ENCODE measurements around the gene PKN3. TPM values are rescaled to one million over a fixed set of nuclear protein-coding genes. Genes with fewer than 3 reads are reported as not detected.

Gene PKN3
- total RNA-seq, 4 donors from 2014 or later, result 1.9 to 20.1 (median 5.8) TPM

GRCh38 chr9:128677794-128678193, 24.5 kb upstream of the PKN3 start:
- Histone ChIP-seq H3K4me1 (peaks cover 0 to 5% (median under 1%) of the 10 kb centered on the region in 4 donors), H3K27ac (no peak overlapping the region), H3K4me3 (no peak overlapping the region), H3K36me3 (no peaks in the 10 kb centered on the region), H3K27me3 (no peaks in the 10 kb centered on the region), H3K9me3 (no peaks in the 10 kb centered on the region)
- intact Hi-C loops (cut with DNase I; ENCODE audit: low total_unique reads), result no loop called here
- DNase-seq, result no peak
- TF ChIP-seq CTCF (IDR thresholded peaks at IDR 0.05) (no peak), EP300 (IDR thresholded peaks at IDR 0.05; ENCODE audit: low read depth) (no peak), POLR2AphosphoS5 (IDR thresholded peaks at IDR 0.05) (no peak), POLR2A (IDR thresholded peaks at IDR 0.05) (no peak)
- WGBS, 2 donors (ENCODE audit: low coverage in 1 of 2), result 87 to 89% methylated on average over 10 of the region's 10 CpGs
- in situ Hi-C loops (cut with MboI; ENCODE audit: low pct_ligation_motif_present in 1 of 4, low pct_unique_long_range_greater_than_20kb in 1 of 4, low sequenced_read_pairs in 3 of 4), result no loop called here

- peaks cover 18 to 51% (median 37%) of the 10 kb centered on the region in 4 donors for H3K4me1 ChIP-seq
Measured at GRCh38 chr9:128683340-128684064, 18.8 kb upstream of the PKN3 start.

GRCh38 chr9:128684065-128684324, 18.3 kb upstream of the PKN3 start:
- 0% methylated on average over 3 of the region's 3 CpGs; no CpG with 5 or more reads in 1 of the 2 donors for WGBS, 2 donors (ENCODE audit: low coverage in 1 of 2)

More at GRCh38 chr9:128683340-128684064, 18.8 kb upstream of the PKN3 start:
- 0 to 9% methylated on average over 4 to 21 of the region's 21 CpGs for WGBS, 2 donors (ENCODE audit: low coverage in 1 of 2)
- no peaks in the 10 kb centered on the region for H3K36me3 ChIP-seq
- peak overlapping the region; percentile 52 to 66 (median 58) for H3K4me3 ChIP-seq
- H3K27ac ChIP-seq, result peak overlapping the region; percentile 87 to 91 (median 90)
- TF ChIP-seq EP300 (IDR thresholded peaks at IDR 0.05; ENCODE audit: low read depth) (no peak), POLR2AphosphoS5 (IDR thresholded peaks at IDR 0.05) (peak in 2 of 3 donors; percentile 12 to 34)
- no peaks in the 10 kb centered on the region for H3K9me3 ChIP-seq
- no peaks in the 10 kb centered on the region for H3K27me3 ChIP-seq
- DNase-seq, result peak; percentile 77
- intact Hi-C loops (cut with DNase I; ENCODE audit: low total_unique reads) (no loop called here), in situ Hi-C loops (cut with MboI; ENCODE audit: low pct_ligation_motif_present in 1 of 4, low pct_unique_long_range_greater_than_20kb in 1 of 4, low sequenced_read_pairs in 3 of 4) (no loop called here)

GRCh38 chr9:128684325-128685199, 17.7 kb upstream of the PKN3 start:
- H3K36me3 ChIP-seq, result no peaks in the 10 kb centered on the region
- H3K4me1 ChIP-seq, result peaks cover 18 to 52% (median 37%) of the 10 kb centered on the region in 4 donors
- no peaks in the 10 kb centered on the region for H3K9me3 ChIP-seq
- H3K4me3 ChIP-seq, result peak overlapping the region; percentile 52 to 66 (median 58)
- H3K27ac ChIP-seq, result peak overlapping the region; percentile 87 to 91 (median 90)
- in situ Hi-C loops (cut with MboI; ENCODE audit: low pct_ligation_motif_present in 1 of 4, low pct_unique_long_range_greater_than_20kb in 1 of 4, low sequenced_read_pairs in 3 of 4) (no loop called here), intact Hi-C loops (cut with DNase I; ENCODE audit: low total_unique reads) (no loop called here)
- TF ChIP-seq POLR2AphosphoS5 (IDR thresholded peaks at IDR 0.05) (peak; percentile 76 to 86 (median 85)), CTCF (IDR thresholded peaks at IDR 0.05) (no peak), POLR2A (IDR thresholded peaks at IDR 0.05) (peak; percentile 87), EP300 (IDR thresholded peaks at IDR 0.05; ENCODE audit: low read depth) (no peak)
- H3K27me3 ChIP-seq, result no peaks in the 10 kb centered on the region
- whole genome bisulfite sequencing, 2 donors (ENCODE audit: low coverage in 1 of 2), result 4 to 9% methylated on average over 12 to 15 of the region's 15 CpGs
- peak; percentile 92 for DNase-seq

More at GRCh38 chr9:128684065-128684324, 18.3 kb upstream of the PKN3 start:
- H3K4me1 ChIP-seq, result peaks cover 18 to 52% (median 37%) of the 10 kb centered on the region in 4 donors
- TF ChIP-seq POLR2AphosphoS5 (IDR thresholded peaks at IDR 0.05) (no peak), CTCF (IDR thresholded peaks at IDR 0.05) (no peak), EP300 (IDR thresholded peaks at IDR 0.05; ENCODE audit: low read depth) (no peak), POLR2A (IDR thresholded peaks at IDR 0.05) (no peak)
- H3K27ac ChIP-seq, result peak overlapping the region; percentile 87 to 91 (median 90)
- H3K9me3 ChIP-seq, result no peaks in the 10 kb centered on the region
- H3K27me3 ChIP-seq, result no peaks in the 10 kb centered on the region
- no peaks in the 10 kb centered on the region for H3K36me3 ChIP-seq
- intact Hi-C loops (cut with DNase I; ENCODE audit: low total_unique reads) (no loop called here), in situ Hi-C loops (cut with MboI; ENCODE audit: low pct_ligation_motif_present in 1 of 4, low pct_unique_long_range_greater_than_20kb in 1 of 4, low sequenced_read_pairs in 3 of 4) (no loop called here)
- no peak for DNase-seq
- peak overlapping the region; percentile 52 to 66 (median 58) for H3K4me3 ChIP-seq
